KMS-11 (cell line): ENCODE measurements around the gene ASPSCR1.

Experiments
- H2AFZ ChIP-seq: fragments of 200-600 bp; sonication (generic); 2 replicates; pipeline ENCODE4 v1.6.1; 2016; ENCODE audit warnings: antibody characterized with exemption, mixed run types, low read depth
- H3K27ac ChIP-seq: fragments of 200-600 bp; sonication (generic); 2 replicates; pipeline ENCODE4 v1.6.1; 2016; ENCODE audit warnings: mild to moderate bottlenecking, mixed run types
- H3K27me3 ChIP-seq: fragments of 200-600 bp; sonication (generic); 2 replicates; pipeline ENCODE4 v1.6.1; 2017; ENCODE audit warnings: mild to moderate bottlenecking, low read depth, mixed run types, moderate library complexity; ENCODE audit not compliant: insufficient read depth
- H3K36me3 ChIP-seq: fragments of 200-600 bp; sonication (generic); 2 replicates; pipeline ENCODE4 v1.6.1; 2017; ENCODE audit warnings: mild to moderate bottlenecking, mixed run types; ENCODE audit not compliant: insufficient read depth
- H3K4me1 ChIP-seq: fragments of 200-600 bp; sonication (generic); 2 replicates; pipeline ENCODE4 v1.6.1; 2016; ENCODE audit warnings: mild to moderate bottlenecking, low read depth, mixed run types; ENCODE audit not compliant: poor library complexity, severe bottlenecking
- H3K4me2 ChIP-seq: fragments of 200-600 bp; sonication (generic); 2 replicates; pipeline ENCODE4 v1.7.0; 2016; ENCODE audit warnings: mild to moderate bottlenecking, mixed run types
- H3K4me3 ChIP-seq: fragments of 200-600 bp; sonication (generic); IDR thresholded peaks from 2 replicates; pipeline ENCODE4 v1.6.1; 2017; ENCODE audit warnings: low read depth, low read length, mixed read lengths; ENCODE audit not compliant: insufficient read depth
- H3K79me2 ChIP-seq: fragments of 200-600 bp; sonication (generic); 2 replicates; pipeline ENCODE4 v1.6.1; 2016; ENCODE audit warnings: low read depth, mixed run types; ENCODE audit not compliant: insufficient read depth
- H3K9ac ChIP-seq: fragments of 200-600 bp; sonication (generic); 2 replicates; pipeline ENCODE4 v1.6.1; 2016; ENCODE audit warnings: mild to moderate bottlenecking, mixed run types
- H4K20me1 ChIP-seq: fragments of 200-600 bp; sonication (generic); 2 replicates; pipeline ENCODE4 v1.6.1; 2016; ENCODE audit warnings: mild to moderate bottlenecking, mixed run types; ENCODE audit not compliant: insufficient read depth
- TF ChIP-seq, protein P1 (sequence below): fragments of 200-600 bp; sonication (generic); conservative IDR thresholded peaks from 2 replicates; pipeline ENCODE4 v1.6.1; 2017; ENCODE audit warnings: low read depth, mild to moderate bottlenecking, antibody characterized with exemption, low read length, moderate library complexity, mixed read lengths

Gene ASPSCR1

GRCh38 chr17:81962499-81963441, 14.7 kb upstream of the ASPSCR1 start:
- H3K27ac ChIP-seq = no peak overlapping the region
- no peaks in the 10 kb centered on the region for H3K79me2 ChIP-seq
- peaks cover 7% of the 10 kb centered on the region for H3K4me1 ChIP-seq
- no peak overlapping the region for H2AFZ ChIP-seq
- H3K36me3 ChIP-seq = no peaks in the 10 kb centered on the region
- no peaks in the 10 kb centered on the region for H4K20me1 ChIP-seq
- H3K9ac ChIP-seq = no peak overlapping the region
- TF ChIP-seq, protein P1, sequence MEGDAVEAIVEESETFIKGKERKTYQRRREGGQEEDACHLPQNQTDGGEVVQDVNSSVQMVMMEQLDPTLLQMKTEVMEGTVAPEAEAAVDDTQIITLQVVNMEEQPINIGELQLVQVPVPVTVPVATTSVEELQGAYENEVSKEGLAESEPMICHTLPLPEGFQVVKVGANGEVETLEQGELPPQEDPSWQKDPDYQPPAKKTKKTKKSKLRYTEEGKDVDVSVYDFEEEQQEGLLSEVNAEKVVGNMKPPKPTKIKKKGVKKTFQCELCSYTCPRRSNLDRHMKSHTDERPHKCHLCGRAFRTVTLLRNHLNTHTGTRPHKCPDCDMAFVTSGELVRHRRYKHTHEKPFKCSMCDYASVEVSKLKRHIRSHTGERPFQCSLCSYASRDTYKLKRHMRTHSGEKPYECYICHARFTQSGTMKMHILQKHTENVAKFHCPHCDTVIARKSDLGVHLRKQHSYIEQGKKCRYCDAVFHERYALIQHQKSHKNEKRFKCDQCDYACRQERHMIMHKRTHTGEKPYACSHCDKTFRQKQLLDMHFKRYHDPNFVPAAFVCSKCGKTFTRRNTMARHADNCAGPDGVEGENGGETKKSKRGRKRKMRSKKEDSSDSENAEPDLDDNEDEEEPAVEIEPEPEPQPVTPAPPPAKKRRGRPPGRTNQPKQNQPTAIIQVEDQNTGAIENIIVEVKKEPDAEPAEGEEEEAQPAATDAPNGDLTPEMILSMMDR = no peak
- H3K27me3 ChIP-seq = peaks cover 78% of the 10 kb centered on the region
- H3K4me3 ChIP-seq = no peak overlapping the region
- no peak overlapping the region for H3K4me2 ChIP-seq

GRCh38 chr17:81964081-81964849, 13.2 kb upstream of the ASPSCR1 start:
- TF ChIP-seq, protein P1 = no peak
- Histone ChIP-seq H3K36me3 (no peaks in the 10 kb centered on the region), H3K4me1 (peaks cover 14% of the 10 kb centered on the region), H3K79me2 (no peaks in the 10 kb centered on the region), H3K4me2 (no peak overlapping the region), H3K27ac (no peak overlapping the region), H3K27me3 (peaks cover 67% of the 10 kb centered on the region), H3K4me3 (no peak overlapping the region), H4K20me1 (no peaks in the 10 kb centered on the region), H3K9ac (no peak overlapping the region), H2AFZ (no peak overlapping the region)

GRCh38 chr17:81966343-81967243, 10.8 kb upstream of the ASPSCR1 start:
- Histone ChIP-seq H3K27me3 (peaks cover 55% of the 10 kb centered on the region), H3K36me3 (no peaks in the 10 kb centered on the region), H3K4me1 (peaks cover 14% of the 10 kb centered on the region), H3K79me2 (no peaks in the 10 kb centered on the region), H4K20me1 (no peaks in the 10 kb centered on the region), H3K4me3 (no peak overlapping the region), H3K27ac (no peak overlapping the region), H3K4me2 (no peak overlapping the region), H2AFZ (no peak overlapping the region), H3K9ac (no peak overlapping the region)
- TF ChIP-seq, protein P1 = no peak

- TF ChIP-seq, protein P1 = no peak
- H3K4me1 ChIP-seq = peaks cover 14% of the 10 kb centered on the region
- no peaks in the 10 kb centered on the region for H4K20me1 ChIP-seq
- no peak overlapping the region for H3K9ac ChIP-seq
- H3K36me3 ChIP-seq = no peaks in the 10 kb centered on the region
- H3K27ac ChIP-seq = no peak overlapping the region
- H3K4me2 ChIP-seq = no peak overlapping the region
- H3K4me3 ChIP-seq = no peak overlapping the region
- H3K27me3 ChIP-seq = peaks cover 49% of the 10 kb centered on the region
- no peaks in the 10 kb centered on the region for H3K79me2 ChIP-seq
- no peak overlapping the region for H2AFZ ChIP-seq
Observed at GRCh38 chr17:81967244-81967532, 10.2 kb upstream of the ASPSCR1 start.
